RWPE1 (cell line): ENCODE measurements around the gene TARBP1.

Source experiments
- CTCF ChIA-PET: fragments of 350-600 bp; sonication (Branson Sonifier 250); formaldehyde crosslinking; extraction: SDS; loops from one replicate; lab custom pipeline; 2021; lab: Yijun Ruan, JAX
- POLR2A ChIA-PET: fragments of 400-600 bp; formaldehyde crosslinking; extraction: SDS; loops from one replicate; lab custom pipeline; 2020; ENCODE audit warnings: antibody characterized with exemption; ENCODE audit not compliant: low non-redundant PET; lab: Yijun Ruan, JAX
- DNase-seq: peaks from one replicate; pipeline ENCODE4 v3.0.0; 2012; ENCODE audit warnings: low spot score
- H3K27ac ChIP-seq: fragments of 450-650 bp; 2 replicates; pipeline ENCODE4 v1.5.1; 2017
- TF ChIP-seq, protein P1 (sequence below): fragments of 450-650 bp; conservative IDR thresholded peaks from 2 replicates; pipeline ENCODE4 v1.5.1; 2017; ENCODE audit warnings: low read depth, mild to moderate bottlenecking

Gene TARBP1

DNA sequence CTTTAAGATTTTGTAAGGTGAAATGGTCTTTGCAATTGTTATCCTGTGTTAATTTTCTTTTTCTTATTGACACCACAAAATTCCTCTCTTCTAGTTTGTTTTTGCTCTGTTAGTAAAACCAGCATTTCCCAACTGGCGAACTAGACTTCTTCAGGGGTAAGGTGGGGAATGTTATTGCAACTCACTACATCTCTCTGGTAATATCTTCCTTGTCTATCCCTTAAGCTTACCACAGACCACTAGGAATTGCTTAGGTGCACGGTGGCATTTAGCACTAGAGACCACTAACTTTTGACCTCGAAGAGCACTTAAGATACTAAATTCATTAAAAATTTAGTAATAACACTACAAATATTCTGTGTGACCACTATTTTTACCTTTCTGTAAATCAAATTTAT lies 109.9 kb downstream of the TARBP1 start:
- ChIA-PET CTCF (no interaction called here), POLR2A (no interaction called here)
- TF ChIP-seq, protein P1, sequence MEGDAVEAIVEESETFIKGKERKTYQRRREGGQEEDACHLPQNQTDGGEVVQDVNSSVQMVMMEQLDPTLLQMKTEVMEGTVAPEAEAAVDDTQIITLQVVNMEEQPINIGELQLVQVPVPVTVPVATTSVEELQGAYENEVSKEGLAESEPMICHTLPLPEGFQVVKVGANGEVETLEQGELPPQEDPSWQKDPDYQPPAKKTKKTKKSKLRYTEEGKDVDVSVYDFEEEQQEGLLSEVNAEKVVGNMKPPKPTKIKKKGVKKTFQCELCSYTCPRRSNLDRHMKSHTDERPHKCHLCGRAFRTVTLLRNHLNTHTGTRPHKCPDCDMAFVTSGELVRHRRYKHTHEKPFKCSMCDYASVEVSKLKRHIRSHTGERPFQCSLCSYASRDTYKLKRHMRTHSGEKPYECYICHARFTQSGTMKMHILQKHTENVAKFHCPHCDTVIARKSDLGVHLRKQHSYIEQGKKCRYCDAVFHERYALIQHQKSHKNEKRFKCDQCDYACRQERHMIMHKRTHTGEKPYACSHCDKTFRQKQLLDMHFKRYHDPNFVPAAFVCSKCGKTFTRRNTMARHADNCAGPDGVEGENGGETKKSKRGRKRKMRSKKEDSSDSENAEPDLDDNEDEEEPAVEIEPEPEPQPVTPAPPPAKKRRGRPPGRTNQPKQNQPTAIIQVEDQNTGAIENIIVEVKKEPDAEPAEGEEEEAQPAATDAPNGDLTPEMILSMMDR, result no peak
- no peak overlapping the region for H3K27ac ChIP-seq
- no peak for DNase-seq

DNA sequence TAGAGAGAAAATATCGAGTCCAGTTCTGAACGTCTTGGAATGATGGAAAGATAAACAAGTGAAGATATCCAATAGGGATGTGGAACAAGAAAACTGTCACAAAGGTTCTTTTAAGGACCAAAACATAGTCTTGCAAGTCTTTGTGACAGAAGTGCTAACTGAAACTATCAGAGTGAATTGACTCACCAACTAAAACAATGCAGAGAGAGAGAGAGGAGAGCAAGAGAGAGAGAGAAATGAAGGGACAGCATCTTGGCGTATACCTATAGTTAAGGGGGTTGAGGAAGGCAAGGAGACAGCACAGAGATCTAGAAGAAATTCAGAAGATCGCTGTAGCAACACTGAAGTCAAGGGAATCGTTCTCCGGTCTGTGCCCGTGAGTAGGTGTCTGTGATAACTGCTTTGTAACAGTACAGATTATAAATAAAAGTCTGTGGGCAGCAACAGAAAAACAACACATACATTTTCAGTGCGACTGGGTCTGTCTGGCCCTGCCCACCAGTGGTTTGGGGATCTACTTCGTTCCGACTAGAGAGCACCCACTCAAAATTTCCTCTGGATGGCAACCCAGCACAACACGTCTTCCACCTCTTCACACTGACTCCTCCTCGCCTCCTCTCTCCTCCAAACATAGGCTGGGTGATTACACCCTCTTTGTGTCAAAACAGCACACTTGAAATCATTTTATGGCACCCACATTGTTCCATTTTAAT lies 110.5 kb downstream of the TARBP1 start:
- H3K27ac ChIP-seq, result no peak overlapping the region
- DNase-seq, result no peak
- TF ChIP-seq, protein P1, result no peak
- POLR2A ChIA-PET, result no interaction called here
- CTCF ChIA-PET, result no interaction called here

DNA sequence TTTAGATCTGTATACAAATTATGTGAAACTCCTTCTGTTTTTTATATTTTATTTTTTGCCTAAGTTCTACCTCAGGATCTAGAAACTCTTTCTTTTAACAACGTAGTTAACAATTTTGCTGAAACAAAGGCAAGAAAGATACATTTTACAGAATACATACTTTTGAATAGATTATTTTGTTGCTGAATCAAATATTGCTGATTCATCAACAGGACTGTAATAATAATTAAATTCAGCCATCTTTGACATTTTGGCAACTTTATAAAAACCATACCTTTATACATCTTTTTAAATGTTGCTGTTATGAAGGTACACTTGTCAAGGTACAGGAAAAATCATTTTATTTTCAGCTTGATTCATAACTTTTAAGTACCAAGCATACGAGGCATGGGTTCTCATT lies 116.4 kb downstream of the TARBP1 start:
- ChIA-PET CTCF (no interaction called here), POLR2A (no interaction called here)
- no peak overlapping the region for H3K27ac ChIP-seq

DNA sequence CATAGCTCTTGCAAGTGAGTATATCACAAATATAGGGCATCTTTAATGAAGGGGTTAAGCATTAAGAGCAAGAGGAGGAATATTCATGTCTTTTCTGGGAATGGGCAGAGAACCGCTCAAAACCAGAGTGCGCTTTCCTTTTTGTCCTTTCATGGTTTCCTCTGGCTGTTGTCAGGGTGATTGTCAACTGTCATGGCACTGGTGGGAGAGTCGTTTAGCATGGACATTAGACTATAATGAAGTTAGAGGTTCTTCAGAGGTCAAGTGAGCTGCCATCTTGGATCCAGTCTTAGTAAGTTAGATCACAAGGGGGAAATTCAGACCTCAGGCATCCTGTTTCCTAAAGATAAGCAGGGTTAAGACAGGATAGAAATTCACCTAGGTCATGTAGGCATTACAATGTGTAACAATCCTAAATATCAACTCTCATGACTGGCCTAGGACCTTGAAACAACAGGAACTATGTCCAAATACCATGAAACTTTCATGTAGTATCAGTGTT lies 117.8 kb downstream of the TARBP1 start:
- DNase-seq, result no peak
- TF ChIP-seq, protein P1, result no peak
- no peak overlapping the region for H3K27ac ChIP-seq
- ChIA-PET CTCF (interaction anchor here (0.5 to 0.6 kb wide), 2 partner anchors 17 to 246 kb away, joined by 3 read pairs; no protein-coding TSS in a partner anchor), POLR2A (no interaction called here)

More for the DNA sequence above, 116.4 kb downstream of the TARBP1 start:
- TF ChIP-seq, protein P1, result no peak
- no peak for DNase-seq

DNA sequence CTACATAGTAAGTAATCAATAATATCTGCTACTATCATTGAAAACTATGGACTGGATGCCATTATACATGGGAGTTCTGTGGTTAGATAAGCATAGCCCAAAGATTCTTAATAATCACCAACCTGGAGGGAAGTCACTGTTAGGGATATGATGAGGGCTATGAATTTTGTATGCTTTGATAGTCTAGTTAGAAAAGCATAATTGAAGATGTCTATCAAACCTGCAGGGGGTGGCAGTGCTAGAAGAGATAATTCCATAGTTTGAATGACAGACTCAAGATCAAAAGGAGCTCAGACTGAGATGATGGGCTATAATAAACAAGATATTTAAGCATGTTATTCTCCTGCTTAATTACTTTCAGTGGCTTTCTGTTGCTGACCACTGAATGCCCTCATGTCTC lies 121.1 kb downstream of the TARBP1 start:
- H3K27ac ChIP-seq, result no peak overlapping the region
- TF ChIP-seq, protein P1, result no peak
- ChIA-PET CTCF (interaction anchor here (0.6 kb wide), 1 partner anchor 15 kb away, joined by 3 read pairs; the partner anchor contains the start of gene COA6), POLR2A (no interaction called here)
- no peak for DNase-seq

DNA sequence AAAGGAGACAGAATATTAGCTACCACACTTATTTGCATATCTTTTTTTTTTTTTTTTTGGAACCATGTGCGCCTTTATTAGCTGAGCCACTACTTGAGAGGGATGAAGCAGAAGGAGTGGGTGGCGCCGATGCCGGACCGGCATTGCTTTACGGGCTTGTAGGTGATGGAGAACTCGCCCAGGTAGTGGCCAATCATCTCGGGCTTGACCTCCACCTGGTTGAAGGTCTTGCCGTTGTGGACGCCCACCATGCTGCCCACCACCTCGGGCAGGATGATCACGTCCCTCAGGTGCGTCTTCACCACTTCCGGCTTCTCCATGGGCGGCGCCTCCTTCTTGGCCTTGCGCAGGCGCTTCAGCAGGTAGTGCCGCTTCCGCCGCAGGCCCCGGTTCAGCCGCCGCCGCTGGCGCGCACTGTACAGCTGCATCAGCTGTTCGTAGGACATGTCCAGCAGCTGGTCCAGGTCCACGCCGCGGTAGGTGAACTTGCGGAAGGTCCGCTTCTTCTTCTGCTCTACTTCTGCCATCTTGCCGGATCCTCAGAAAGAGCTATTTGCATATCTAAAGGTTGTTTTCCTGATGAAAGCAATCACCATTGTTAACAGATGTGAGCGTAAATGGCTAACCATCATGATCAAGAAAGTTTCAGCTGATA lies 122.2 kb downstream of the TARBP1 start:
- H3K27ac ChIP-seq, result peak overlapping the region; percentile 60
- DNase-seq, result peak; percentile 41
- POLR2A ChIA-PET, result interaction anchor here (0.6 to 1.0 kb wide), 3 partner anchors 8 to 563 kb away, joined by 3 to 8 read pairs (median 6); partner anchors contain the start of gene COA6
- CTCF ChIA-PET, result interaction anchor here (0.5 to 0.7 kb wide), 3 partner anchors 44 to 991 kb away, joined by 3 read pairs; no protein-coding TSS in a partner anchor
